ENCODE measurements around the gene HHAT.
"Not testable (repeated sequence)": the region's sequence is repeated elsewhere in the genome, so short reads cannot be mapped to it uniquely, and the experiment has no call there.

HHAT gene

GRCh38 chr1:210397252-210397651, 68.5 kb downstream of the HHAT start:
- DNase-seq (ENCODE audit: low read depth): no peak

GRCh38 chr1:210397681-210398080, 69.0 kb downstream of the HHAT start:
- DNase-seq (ENCODE audit: low read depth): no peak

- no peak for DNase-seq (ENCODE audit: low read depth)
Observed at GRCh38 chr1:210398466-210398865, 69.8 kb downstream of the HHAT start.

GRCh38 chr1:210400043-210400840, 71.5 kb downstream of the HHAT start:
- peak; percentile 30 for DNase-seq (ENCODE audit: low read depth)

- DNase-seq (ENCODE audit: low read depth): no peak
Observed at GRCh38 chr1:210402560-210402959, 73.9 kb downstream of the HHAT start.

- no peak for DNase-seq (ENCODE audit: low read depth)
Observed at GRCh38 chr1:210405316-210405715, 76.6 kb downstream of the HHAT start.

- not testable (repeated sequence) for DNase-seq (ENCODE audit: low read depth)
Observed at GRCh38 chr1:210406341-210406740, 77.6 kb downstream of the HHAT start.

GRCh38 chr1:210407207-210407886, 78.6 kb downstream of the HHAT start:
- peak; percentile 65 for DNase-seq (ENCODE audit: low read depth)

GRCh38 chr1:210407887-210408252, 79.2 kb downstream of the HHAT start:
- DNase-seq (ENCODE audit: low read depth): no peak

- no peak for DNase-seq (ENCODE audit: low read depth)
Observed at GRCh38 chr1:210412240-210412639, 83.5 kb downstream of the HHAT start.

GRCh38 chr1:210413951-210414350, 85.2 kb downstream of the HHAT start:
- DNase-seq (ENCODE audit: low read depth): no peak

- DNase-seq (ENCODE audit: low read depth): no peak
Observed at GRCh38 chr1:210415846-210416448, 87.2 kb downstream of the HHAT start.

- no peak for DNase-seq (ENCODE audit: low read depth)
Observed at GRCh38 chr1:210416681-210417080, 88.0 kb downstream of the HHAT start.

GRCh38 chr1:210417881-210418280, 89.2 kb downstream of the HHAT start:
- DNase-seq (ENCODE audit: low read depth): no peak

GRCh38 chr1:210418863-210419650, 90.4 kb downstream of the HHAT start:
- no peak for DNase-seq (ENCODE audit: low read depth)

GRCh38 chr1:210426696-210427095, 98.0 kb downstream of the HHAT start:
- DNase-seq (ENCODE audit: low read depth): not testable (repeated sequence)

- no peak for DNase-seq (ENCODE audit: low read depth)
Observed at GRCh38 chr1:210428696-210429095, 100.0 kb downstream of the HHAT start.

GRCh38 chr1:210434223-210434622, 105.5 kb downstream of the HHAT start:
- DNase-seq (ENCODE audit: low read depth): no peak

- DNase-seq (ENCODE audit: low read depth): no peak
Observed at GRCh38 chr1:210437111-210437510, 108.4 kb downstream of the HHAT start.

GRCh38 chr1:210437781-210438180, 109.1 kb downstream of the HHAT start:
- no peak for DNase-seq (ENCODE audit: low read depth)

GRCh38 chr1:210438928-210439841, 110.5 kb downstream of the HHAT start:
- no peak for DNase-seq (ENCODE audit: low read depth)

Measured in activated T-cell treated with anti-CD3 and anti-CD28 coated beads for 24 hours (primary cell).